K562 (cell line): ENCODE data around the gene FAM83F. TPM values are rescaled to one million over a fixed set of nuclear protein-coding genes. Genes with fewer than 3 reads are reported as not detected.

Source experiments
- CLOCK ChIP-seq: fragments of 250-450 bp; sonication (Bioruptor Pico); IDR thresholded peaks from 2 replicates; pipeline ENCODE4 v1.4.0; 2020; ENCODE audit warnings: mild to moderate bottlenecking, moderate library complexity, borderline replicate concordance
- EWSR1 ChIP-seq: fragments of 450-650 bp; IDR thresholded peaks from 2 replicates; pipeline ENCODE4 v1.6.1; 2018; ENCODE audit warnings: borderline replicate concordance, mild to moderate bottlenecking, low read depth, moderate library complexity; ENCODE audit not compliant: partially characterized antibody
- FOXA3 ChIP-seq, 2 experiments: fragments of 450-650 bp in 1 of 2; sonication (generic) in 1 of 2; formaldehyde crosslinking; IDR thresholded peaks in 1 of 2; conservative IDR thresholded peaks in 1 of 2; 2 replicates each; pipeline versions ENCODE4 v1.4.0 to v1.8.0; 2020 to 2022; ENCODE audit warnings: mild to moderate bottlenecking in 2 of 2, missing genetic modification reagents in 1 of 2
- KAT8 ChIP-seq: fragments of 450-650 bp; IDR thresholded peaks from 2 replicates; pipeline ENCODE4 v1.6.1; 2016; ENCODE audit warnings: low read depth, mild to moderate bottlenecking
- MTA3 ChIP-seq: fragments of 450-650 bp; formaldehyde crosslinking; IDR thresholded peaks from 2 replicates; pipeline ENCODE4 v1.6.1; 2017; ENCODE audit warnings: mild to moderate bottlenecking, borderline replicate concordance
- MTF1 ChIP-seq: fragments of 250-450 bp; sonication (Bioruptor Pico); IDR thresholded peaks from 2 replicates; pipeline ENCODE4 v1.9.0; 2021; ENCODE audit warnings: moderate library complexity, mild to moderate bottlenecking, inconsistent platforms, borderline replicate concordance
- NFRKB ChIP-seq: fragments of 450-650 bp; IDR thresholded peaks from 2 replicates; pipeline ENCODE4 v1.6.1; 2016; ENCODE audit warnings: low read depth
- POLR2H ChIP-seq: IDR thresholded peaks from 2 replicates; pipeline ENCODE4 v1.6.1; 2016; ENCODE audit warnings: missing genetic modification characterization, low read depth, mild to moderate bottlenecking, control low read depth, missing compliant biosample characterization, moderate library complexity
- ZBTB11 ChIP-seq, 3 experiments: fragments of 200-800 bp in 1 of 3; fragments of 250-450 bp in 1 of 3; fragments of 450-650 bp in 1 of 3; sonication (Bioruptor Pico) in 1 of 3; sonication (Bioruptor generic) in 1 of 3; formaldehyde crosslinking in 1 of 3; IDR thresholded peaks; 2 replicates each; pipeline versions ENCODE4 v1.6.1 to v1.8.0; 2016 to 2022; ENCODE audit warnings: mild to moderate bottlenecking in 2 of 3, missing genetic modification characterization in 2 of 3, missing compliant biosample characterization in 1 of 3, moderate library complexity in 1 of 3
- ZNF175 ChIP-seq: fragments of 200-800 bp; sonication (Bioruptor generic); IDR thresholded peaks from 2 replicates; pipeline ENCODE4 v1.6.1; 2016; ENCODE audit warnings: low read depth, mild to moderate bottlenecking, missing genetic modification characterization, missing compliant biosample characterization
- ZSCAN32 ChIP-seq: fragments of 450-650 bp; formaldehyde crosslinking; IDR thresholded peaks from 2 replicates; pipeline ENCODE4 v1.4.0; 2020; ENCODE audit warnings: mild to moderate bottlenecking, moderate library complexity
- polyA plus RNA-seq, 8 experiments: library from polyadenylated mRNA; depleted of rRNA in 4 of 8; stranded (reverse) in 5 of 8; unstranded in 3 of 8; fragments of >200 nt; fragmentation: Nextera tagmentation in 2 of 8; fragmentation: Illumina TruSeq in 1 of 8; extraction: Ambion mirVana in 2 of 8; extraction: Trizol in 1 of 8; gene quantifications; 2 replicates each; pipeline versions ENCODE4 v1.2.1 to v1.2.3, GENCODE V29; 2011 to 2014; ENCODE audit warnings: inconsistent platforms in 1 of 8, missing spikeins in 1 of 8
- total RNA-seq, 7 experiments: library from RNA; depleted of rRNA in 6 of 7; stranded (reverse); fragments of >200 nt in 6 of 7; fragmentation: Illumina TruSeq in 2 of 7; extraction: Trizol in 2 of 7; gene quantifications; 2 replicates each; pipeline versions ENCODE4 v1.2.1 to v1.2.3, GENCODE V29; 2011 to 2021; ENCODE audit warnings: low replicate concordance in 1 of 7
- TF ChIP-seq, protein P1 (sequence below): fragments of 250-450 bp; sonication (Bioruptor Pico); IDR thresholded peaks from 2 replicates; pipeline ENCODE4 v1.5.0; 2021
- TF ChIP-seq, protein P2 (sequence below): fragments of 450-650 bp; IDR thresholded peaks from 2 replicates; pipeline ENCODE4 v1.7.0; 2016; ENCODE audit warnings: borderline replicate concordance
- TF ChIP-seq, protein P3 (sequence below): fragments of 450-650 bp; formaldehyde crosslinking; IDR thresholded peaks from 2 replicates; pipeline ENCODE4 v1.4.0; 2020; ENCODE audit warnings: mild to moderate bottlenecking, moderate library complexity

Gene FAM83F
- total and polyA plus RNA-seq, 9 of the 15 experiments (the other 6 are each of a cell fraction or from before 2014, with no cell fraction given): under 0.01 to 0.13 (median 0.04) TPM; not detected in 1

DNA sequence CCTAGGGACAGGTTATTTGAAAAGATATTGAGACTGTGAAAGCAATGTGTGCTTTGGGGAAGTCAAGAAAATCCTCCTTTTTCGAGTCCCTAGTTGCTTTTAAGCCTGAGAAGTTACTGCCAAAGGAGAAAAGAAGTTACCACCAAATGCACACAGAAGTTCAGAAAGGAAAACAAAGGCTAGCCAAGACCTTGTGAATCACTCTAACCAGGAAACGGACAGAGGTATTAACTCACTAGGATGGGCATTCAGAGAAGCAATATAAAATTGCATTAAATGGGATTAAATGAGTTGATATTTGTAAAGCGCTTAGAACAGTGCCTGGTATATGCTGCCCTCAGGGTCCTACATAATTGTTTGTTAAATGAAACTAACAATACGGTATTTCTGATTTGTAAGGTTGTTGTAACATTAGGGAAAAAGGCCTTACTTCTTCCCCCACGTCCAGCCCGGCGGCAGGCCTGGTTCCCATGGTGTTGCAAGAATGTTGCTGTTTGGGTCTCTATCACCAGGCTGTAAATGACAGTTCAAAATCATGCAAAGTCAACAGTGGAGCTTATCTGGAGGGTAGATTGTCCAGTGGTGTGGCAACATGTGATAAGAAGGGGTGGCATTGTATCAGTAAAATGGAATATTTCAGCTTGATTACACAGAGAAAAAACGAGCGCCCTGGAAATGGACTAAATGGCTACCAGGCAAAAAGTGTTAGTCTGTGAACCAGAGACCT lies 27.5 kb upstream of the FAM83F start (continued):
- TF ChIP-seq CLOCK (CRISPR knock-in tag): no peak
- TF ChIP-seq, protein P1, sequence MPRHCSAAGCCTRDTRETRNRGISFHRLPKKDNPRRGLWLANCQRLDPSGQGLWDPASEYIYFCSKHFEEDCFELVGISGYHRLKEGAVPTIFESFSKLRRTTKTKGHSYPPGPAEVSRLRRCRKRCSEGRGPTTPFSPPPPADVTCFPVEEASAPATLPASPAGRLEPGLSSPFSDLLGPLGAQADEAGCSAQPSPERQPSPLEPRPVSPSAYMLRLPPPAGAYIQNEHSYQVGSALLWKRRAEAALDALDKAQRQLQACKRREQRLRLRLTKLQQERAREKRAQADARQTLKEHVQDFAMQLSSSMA (CRISPR knock-in tag): no peak
- TF ChIP-seq ZSCAN32: no peak
- TF ChIP-seq NFRKB: no peak
- TF ChIP-seq KAT8: no peak
- no peak for TF ChIP-seq ZBTB11 (CRISPR knock-in tag; IDR thresholded peaks at IDR 0.05)
- TF ChIP-seq, protein P2, sequence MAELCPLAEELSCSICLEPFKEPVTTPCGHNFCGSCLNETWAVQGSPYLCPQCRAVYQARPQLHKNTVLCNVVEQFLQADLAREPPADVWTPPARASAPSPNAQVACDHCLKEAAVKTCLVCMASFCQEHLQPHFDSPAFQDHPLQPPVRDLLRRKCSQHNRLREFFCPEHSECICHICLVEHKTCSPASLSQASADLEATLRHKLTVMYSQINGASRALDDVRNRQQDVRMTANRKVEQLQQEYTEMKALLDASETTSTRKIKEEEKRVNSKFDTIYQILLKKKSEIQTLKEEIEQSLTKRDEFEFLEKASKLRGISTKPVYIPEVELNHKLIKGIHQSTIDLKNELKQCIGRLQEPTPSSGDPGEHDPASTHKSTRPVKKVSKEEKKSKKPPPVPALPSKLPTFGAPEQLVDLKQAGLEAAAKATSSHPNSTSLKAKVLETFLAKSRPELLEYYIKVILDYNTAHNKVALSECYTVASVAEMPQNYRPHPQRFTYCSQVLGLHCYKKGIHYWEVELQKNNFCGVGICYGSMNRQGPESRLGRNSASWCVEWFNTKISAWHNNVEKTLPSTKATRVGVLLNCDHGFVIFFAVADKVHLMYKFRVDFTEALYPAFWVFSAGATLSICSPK: no peak
- no peak for TF ChIP-seq EWSR1
- no peak for TF ChIP-seq POLR2H (tag)
- peak in 1 of 2 experiments; percentile 96; a peak in 3 of 4 replicates for TF ChIP-seq FOXA3 (CRISPR knock-in tag; conservative IDR thresholded peaks at IDR 0.05 in 1 of 2, IDR thresholded peaks at IDR 0.05 in 1 of 2)
- TF ChIP-seq ZNF175 (CRISPR knock-in tag): 0 out of 2 replicates have a peak, but pooled peaks have one; percentile 57
- TF ChIP-seq MTF1 (CRISPR knock-in tag): no peak
- TF ChIP-seq, protein P3, sequence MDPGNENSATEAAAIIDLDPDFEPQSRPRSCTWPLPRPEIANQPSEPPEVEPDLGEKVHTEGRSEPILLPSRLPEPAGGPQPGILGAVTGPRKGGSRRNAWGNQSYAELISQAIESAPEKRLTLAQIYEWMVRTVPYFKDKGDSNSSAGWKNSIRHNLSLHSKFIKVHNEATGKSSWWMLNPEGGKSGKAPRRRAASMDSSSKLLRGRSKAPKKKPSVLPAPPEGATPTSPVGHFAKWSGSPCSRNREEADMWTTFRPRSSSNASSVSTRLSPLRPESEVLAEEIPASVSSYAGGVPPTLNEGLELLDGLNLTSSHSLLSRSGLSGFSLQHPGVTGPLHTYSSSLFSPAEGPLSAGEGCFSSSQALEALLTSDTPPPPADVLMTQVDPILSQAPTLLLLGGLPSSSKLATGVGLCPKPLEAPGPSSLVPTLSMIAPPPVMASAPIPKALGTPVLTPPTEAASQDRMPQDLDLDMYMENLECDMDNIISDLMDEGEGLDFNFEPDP (CRISPR knock-in tag): no peak
- TF ChIP-seq MTA3: no peak
